Measurements from ENCODE around the gene EFNA2.
"Not testable (repeated sequence)": the region's sequence is repeated elsewhere in the genome, so short reads cannot be mapped to it uniquely, and the experiment has no call there.

Gene EFNA2

GRCh38 chr19:1298235-1298634, 12.6 kb downstream of the EFNA2 start:
- no peak for DNase-seq (ENCODE audit: low read depth in 2 of 2)

GRCh38 chr19:1299801-1300200, 14.1 kb downstream of the EFNA2 start:
- no peak for DNase-seq (ENCODE audit: low read depth in 2 of 2)

- no peak for DNase-seq (ENCODE audit: low read depth in 2 of 2)
Observed at GRCh38 chr19:1300744-1301490, 15.2 kb downstream of the EFNA2 start.

GRCh38 chr19:1302533-1303239, 17.0 kb downstream of the EFNA2 start:
- DNase-seq (ENCODE audit: low read depth in 2 of 2) = no peak

GRCh38 chr19:1304197-1304924, 18.7 kb downstream of the EFNA2 start:
- no peak for DNase-seq (ENCODE audit: low read depth in 2 of 2)

GRCh38 chr19:1305354-1305753, 19.7 kb downstream of the EFNA2 start:
- not testable (repeated sequence) for DNase-seq (ENCODE audit: low read depth in 2 of 2)

- no peak for DNase-seq (ENCODE audit: low read depth in 2 of 2)
Observed at GRCh38 chr19:1307320-1307719, 21.6 kb downstream of the EFNA2 start.

GRCh38 chr19:1307755-1308303, 22.2 kb downstream of the EFNA2 start:
- DNase-seq (ENCODE audit: low read depth in 2 of 2) = no peak

GRCh38 chr19:1308718-1309117, 23.0 kb downstream of the EFNA2 start:
- DNase-seq (ENCODE audit: low read depth in 2 of 2) = no peak

- no peak for DNase-seq (ENCODE audit: low read depth in 2 of 2)
Observed at GRCh38 chr19:1309977-1310852, 24.5 kb downstream of the EFNA2 start.

- no peak for DNase-seq (ENCODE audit: low read depth in 2 of 2)
Observed at GRCh38 chr19:1310853-1311180, 25.1 kb downstream of the EFNA2 start.

- no peak for DNase-seq (ENCODE audit: low read depth in 2 of 2)
Observed at GRCh38 chr19:1311543-1312091, 25.9 kb downstream of the EFNA2 start.

- DNase-seq (ENCODE audit: low read depth in 2 of 2) = no peak
Observed at GRCh38 chr19:1312767-1313694, 27.4 kb downstream of the EFNA2 start.

- DNase-seq (ENCODE audit: low read depth in 2 of 2) = no peak
Observed at GRCh38 chr19:1313695-1314613, 28.3 kb downstream of the EFNA2 start.

- no peak for DNase-seq (ENCODE audit: low read depth in 2 of 2)
Observed at GRCh38 chr19:1315470-1316166, 29.9 kb downstream of the EFNA2 start.

- DNase-seq (ENCODE audit: low read depth in 2 of 2) = no peak
Observed at GRCh38 chr19:1316466-1316865, 30.8 kb downstream of the EFNA2 start.

- no peak for DNase-seq (ENCODE audit: low read depth in 2 of 2)
Observed at GRCh38 chr19:1317274-1318003, 31.8 kb downstream of the EFNA2 start.
